ENCODE data around the gene TMCC1. TPM values are rescaled to one million over a fixed set of nuclear protein-coding genes. Genes with fewer than 3 reads are reported as not detected.

The TMCC1 gene
- total and polyA plus RNA-seq, 2 donors (not counting 3 experiments of a cell fraction or from before 2014, with no cell fraction given): 17.4 to 38.4 TPM

GRCh38 chr3:129845956-129846355, 47.6 kb downstream of the TMCC1 start:
- ChIA-PET CTCF (no interaction called here), POLR2A (no interaction called here)
- H3K4me2 ChIP-seq (ENCODE audit: insufficient read depth, low read length): no peak overlapping the region
- H3K9ac ChIP-seq (replicated peaks; ENCODE audit: extremely low read depth, insufficient read depth, low read length): no peak overlapping the region
- H2AFZ ChIP-seq (ENCODE audit: low read depth, low read length): no peak overlapping the region
- no peaks in the 10 kb centered on the region for H3K9me1 ChIP-seq (replicated peaks; ENCODE audit: control insufficient read depth, extremely low read depth, insufficient read depth, low read length)
- peaks cover 2% of the 10 kb centered on the region for H4K20me1 ChIP-seq (replicated peaks; ENCODE audit: control insufficient read depth, extremely low read depth, insufficient read depth, low read length)
- H3K36me3 ChIP-seq (ENCODE audit: control insufficient read depth in 2 of 2, extremely low read depth in 1 of 2, insufficient read depth in 2 of 2, low read length in 2 of 2): no peaks in the 10 kb centered on the region
- no peak overlapping the region for H3K4me3 ChIP-seq (replicated peaks in 1 of 3; ENCODE audit: insufficient read depth in 1 of 3, low read depth in 1 of 3, low read length in 3 of 3)
- no peaks in the 10 kb centered on the region for H3K4me1 ChIP-seq (ENCODE audit: control insufficient read depth, extremely low read depth, insufficient read depth, low read length)
- H3K79me2 ChIP-seq (ENCODE audit: control insufficient read depth, insufficient read depth, low read length): peaks cover 2% of the 10 kb centered on the region
- intact Hi-C loops (cut with micrococcal nuclease) (no loop called here), dilution Hi-C loops (cut with MboI; ENCODE audit: extremely low pct_ligation_motif_present, low sequenced_read_pairs) (loop anchor here (25.0 kb wide), 1 partner anchor 184 kb away; no protein-coding TSS in a partner anchor)
- no peaks in the 10 kb centered on the region for H3K27me3 ChIP-seq (ENCODE audit: control insufficient read depth in 2 of 2, insufficient read depth in 2 of 2, low read length in 2 of 2)
- DNase-seq (ENCODE audit: low read depth, low spot score): no peak
- no peak overlapping the region for H3K27ac ChIP-seq (ENCODE audit: insufficient read depth, low read depth, low read length)
- no TSS peak for BruUV-seq (replicated peaks)
- no peaks in the 10 kb centered on the region for H3K9me3 ChIP-seq (replicated peaks; ENCODE audit: control insufficient read depth, insufficient read depth, low read length)
- FAIRE-seq: no peak
- TF ChIP-seq JUN (IDR thresholded peaks at IDR 0.05; ENCODE audit: borderline replicate concordance, insufficient read depth, insufficient read length, low read depth): no peak
- no peak for TF ChIP-seq EZH2 (IDR thresholded peaks at IDR 0.05; ENCODE audit: borderline replicate concordance, low read depth, low read length, severe bottlenecking)
- TF ChIP-seq, protein P1, sequence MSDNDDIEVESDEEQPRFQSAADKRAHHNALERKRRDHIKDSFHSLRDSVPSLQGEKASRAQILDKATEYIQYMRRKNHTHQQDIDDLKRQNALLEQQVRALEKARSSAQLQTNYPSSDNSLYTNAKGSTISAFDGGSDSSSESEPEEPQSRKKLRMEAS (IDR thresholded peaks at IDR 0.05; ENCODE audit: insufficient read depth, insufficient read length): no peak
- TF ChIP-seq GATA2 (IDR thresholded peaks at IDR 0.05; ENCODE audit: insufficient read depth, insufficient read length, low read depth, low read length): no peak
- TF ChIP-seq, protein P2, sequence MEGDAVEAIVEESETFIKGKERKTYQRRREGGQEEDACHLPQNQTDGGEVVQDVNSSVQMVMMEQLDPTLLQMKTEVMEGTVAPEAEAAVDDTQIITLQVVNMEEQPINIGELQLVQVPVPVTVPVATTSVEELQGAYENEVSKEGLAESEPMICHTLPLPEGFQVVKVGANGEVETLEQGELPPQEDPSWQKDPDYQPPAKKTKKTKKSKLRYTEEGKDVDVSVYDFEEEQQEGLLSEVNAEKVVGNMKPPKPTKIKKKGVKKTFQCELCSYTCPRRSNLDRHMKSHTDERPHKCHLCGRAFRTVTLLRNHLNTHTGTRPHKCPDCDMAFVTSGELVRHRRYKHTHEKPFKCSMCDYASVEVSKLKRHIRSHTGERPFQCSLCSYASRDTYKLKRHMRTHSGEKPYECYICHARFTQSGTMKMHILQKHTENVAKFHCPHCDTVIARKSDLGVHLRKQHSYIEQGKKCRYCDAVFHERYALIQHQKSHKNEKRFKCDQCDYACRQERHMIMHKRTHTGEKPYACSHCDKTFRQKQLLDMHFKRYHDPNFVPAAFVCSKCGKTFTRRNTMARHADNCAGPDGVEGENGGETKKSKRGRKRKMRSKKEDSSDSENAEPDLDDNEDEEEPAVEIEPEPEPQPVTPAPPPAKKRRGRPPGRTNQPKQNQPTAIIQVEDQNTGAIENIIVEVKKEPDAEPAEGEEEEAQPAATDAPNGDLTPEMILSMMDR (IDR thresholded peaks at IDR 0.05; ENCODE audit: extremely low read depth in 1 of 2, insufficient read depth in 1 of 2, low read depth in 1 of 2, low read length in 2 of 2): no peak
- TF ChIP-seq POLR2A (IDR thresholded peaks at IDR 0.05; ENCODE audit: low read depth, low read length): no peak
- no peak for TF ChIP-seq MYC (IDR thresholded peaks at IDR 0.05; ENCODE audit: low read depth, low read length)
- TF ChIP-seq FOS (IDR thresholded peaks at IDR 0.05; ENCODE audit: borderline replicate concordance, insufficient read depth, low read length): no peak
- TF ChIP-seq POLR2AphosphoS5 (IDR thresholded peaks at IDR 0.05; ENCODE audit: insufficient read depth, low read depth, low read length): no peak
